Epithelial cell of proximal tubule (primary cell): ENCODE measurements around the gene ZNF627. TPM values are rescaled to one million over a fixed set of nuclear protein-coding genes. Genes with fewer than 3 reads are reported as not detected.

ENCODE experiments used
- DNase-seq: peaks from one replicate; pipeline ENCODE4 v3.0.0-alpha.2; 2011; ENCODE audit warnings: low read depth
- H3K4me3 ChIP-seq: 2 replicates; pipeline ENCODE4 v1.5.1; 2011; ENCODE audit warnings: low read depth, mild to moderate bottlenecking, low read length
- CTCF ChIP-seq: conservative IDR thresholded peaks from 2 replicates; pipeline ENCODE4 v1.5.1; 2012; ENCODE audit warnings: low read depth, mild to moderate bottlenecking, low read length
- total RNA-seq: library from RNA; depleted of rRNA; stranded (reverse); fragments of >200 nt; gene quantifications from 2 replicates; pipeline ENCODE4 v1.2.3, GENCODE V29; 2015

Gene ZNF627
- total RNA-seq = 10.0 and 12.5 TPM in 2 replicates

- no peak for TF ChIP-seq CTCF
- peak within 1 kb of the TSS; percentile 78 for H3K4me3 ChIP-seq
- peak; percentile 83 for DNase-seq
Measured at GRCh38 chr19:11597202-11598102, at the start of gene ZNF627. TSS of gene ZNF627 (plus strand) at chr19:11597483. CDS start at chr19:11597628, 145 bp downstream.

GRCh38 chr19:11547929-11548700 is 49.2 kb upstream of the ZNF627 start:
- no peak for TF ChIP-seq CTCF
- DNase-seq = no peak

GRCh38 chr19:11549386-11549953 is 47.8 kb upstream of the ZNF627 start:
- TF ChIP-seq CTCF = no peak
- DNase-seq = no peak
- H3K4me3 ChIP-seq = no peak overlapping the region

More at GRCh38 chr19:11547929-11548700, 49.2 kb upstream of the ZNF627 start:
- H3K4me3 ChIP-seq = no peak overlapping the region

GRCh38 chr19:11550265-11550664 is 47.0 kb upstream of the ZNF627 start:
- no peak overlapping the region for H3K4me3 ChIP-seq
- no peak for DNase-seq
- TF ChIP-seq CTCF = no peak

- H3K4me3 ChIP-seq = no peak overlapping the region
- no peak for DNase-seq
- TF ChIP-seq CTCF = peak; percentile 47
Measured at GRCh38 chr19:11551603-11552235, 45.6 kb upstream of the ZNF627 start.

GRCh38 chr19:11552666-11553372 is 44.5 kb upstream of the ZNF627 start:
- TF ChIP-seq CTCF = no peak
- no peak for DNase-seq
- no peak overlapping the region for H3K4me3 ChIP-seq
